Measurements from ENCODE around the gene POLD4. TPM values are rescaled to one million over a fixed set of nuclear protein-coding genes. Genes with fewer than 3 reads are reported as not detected.

Gene POLD4
- total and polyA plus RNA-seq, 2 of the 13 experiments (the other 11 are each of a cell fraction or from before 2014, with no cell fraction given) = 10.5 to 27.4 TPM

- TF ChIP-seq ZBTB4 (CRISPR knock-in tag; IDR thresholded peaks at IDR 0.05; ENCODE audit: borderline replicate concordance) = no peak
- 0 out of 2 replicates have a peak, but pooled peaks have one; percentile 22 for TF ChIP-seq TGIF2 (CRISPR knock-in tag; IDR thresholded peaks at IDR 0.05)
- peak; percentile 44; the same call in 1 of the 2 replicates for TF ChIP-seq KLF12 (CRISPR knock-in tag; IDR thresholded peaks at IDR 0.05; ENCODE audit: borderline replicate concordance)
- TF ChIP-seq PITX1 (CRISPR knock-in tag; IDR thresholded peaks at IDR 0.05) = no peak
- TF ChIP-seq EHMT2 (IDR thresholded peaks at IDR 0.05; ENCODE audit: borderline replicate concordance, low read depth, low read length) = no peak
- TF ChIP-seq PLSCR1 (CRISPR knock-in tag; IDR thresholded peaks at IDR 0.05; ENCODE audit: borderline replicate concordance) = no peak
- peak; percentile 48; the same call in 1 of the 2 replicates for TF ChIP-seq ATF7-NPFF (CRISPR knock-in tag; IDR thresholded peaks at IDR 0.05; ENCODE audit: low read depth)
- TF ChIP-seq LCORL (IDR thresholded peaks at IDR 0.05) = no peak
- TF ChIP-seq LCORL (CRISPR knock-in tag; IDR thresholded peaks at IDR 0.05) = 0 out of 2 replicates have a peak, but pooled peaks have one; percentile 53
- no peak for TF ChIP-seq CREB3 (CRISPR knock-in tag; IDR thresholded peaks at IDR 0.05)
- TF ChIP-seq ZNF746 (CRISPR knock-in tag; IDR thresholded peaks at IDR 0.05) = peak; percentile 20; the same call in 1 of the 2 replicates
- TF ChIP-seq IRF9 (CRISPR knock-in tag; IDR thresholded peaks at IDR 0.05; ENCODE audit: borderline replicate concordance) = peak; percentile 15; the same call in 1 of the 2 replicates
- peak; percentile 63 for TF ChIP-seq CTCF (CRISPR knock-in tag; IDR thresholded peaks at IDR 0.05)
- TF ChIP-seq ZNF816 (CRISPR knock-in tag; IDR thresholded peaks at IDR 0.05; ENCODE audit: borderline replicate concordance) = peak; percentile 58; the same call in 1 of the 2 replicates
- TF ChIP-seq MXI1 (IDR thresholded peaks at IDR 0.05; ENCODE audit: borderline replicate concordance, low read depth, low read length) = peak; percentile 48; the same call in 1 of the 3 replicates
- peak; percentile 93; the same call in 1 of the 2 replicates for TF ChIP-seq ZNF414 (CRISPR knock-in tag; IDR thresholded peaks at IDR 0.05)
- TF ChIP-seq IRX3 (CRISPR knock-in tag; IDR thresholded peaks at IDR 0.05; ENCODE audit: borderline replicate concordance, low read depth) = no peak
- 0 out of 2 replicates have a peak, but pooled peaks have one; percentile 13 for TF ChIP-seq RNF2 (conservative IDR thresholded peaks at IDR 0.05; ENCODE audit: low read depth)
- TF ChIP-seq KAT8 (CRISPR knock-in tag; IDR thresholded peaks at IDR 0.05) = peak; percentile 31; the same call in 1 of the 2 replicates
- TF ChIP-seq ZNF83 (CRISPR knock-in tag; IDR thresholded peaks at IDR 0.05; ENCODE audit: borderline replicate concordance) = no peak
Observed at GRCh38 chr11:67401495-67402191, 48.3 kb upstream of the POLD4 start, which contains the start of gene PPP1CA (continued).
